ENCODE measurements around the gene SNTG2. TPM values are rescaled to one million over a fixed set of nuclear protein-coding genes. Genes with fewer than 3 reads are reported as not detected.
"Not testable (repeated sequence)": the region's sequence is repeated elsewhere in the genome, so short reads cannot be mapped to it uniquely, and the experiment has no call there.

The SNTG2 gene
- 1.0 TPM for total RNA-seq
- long read RNA-seq, partial matches to known transcripts: 0 of 3 reads
- long read RNA-seq, other reads (novel, unspliced or antisense): 3 of 3 reads

DNA sequence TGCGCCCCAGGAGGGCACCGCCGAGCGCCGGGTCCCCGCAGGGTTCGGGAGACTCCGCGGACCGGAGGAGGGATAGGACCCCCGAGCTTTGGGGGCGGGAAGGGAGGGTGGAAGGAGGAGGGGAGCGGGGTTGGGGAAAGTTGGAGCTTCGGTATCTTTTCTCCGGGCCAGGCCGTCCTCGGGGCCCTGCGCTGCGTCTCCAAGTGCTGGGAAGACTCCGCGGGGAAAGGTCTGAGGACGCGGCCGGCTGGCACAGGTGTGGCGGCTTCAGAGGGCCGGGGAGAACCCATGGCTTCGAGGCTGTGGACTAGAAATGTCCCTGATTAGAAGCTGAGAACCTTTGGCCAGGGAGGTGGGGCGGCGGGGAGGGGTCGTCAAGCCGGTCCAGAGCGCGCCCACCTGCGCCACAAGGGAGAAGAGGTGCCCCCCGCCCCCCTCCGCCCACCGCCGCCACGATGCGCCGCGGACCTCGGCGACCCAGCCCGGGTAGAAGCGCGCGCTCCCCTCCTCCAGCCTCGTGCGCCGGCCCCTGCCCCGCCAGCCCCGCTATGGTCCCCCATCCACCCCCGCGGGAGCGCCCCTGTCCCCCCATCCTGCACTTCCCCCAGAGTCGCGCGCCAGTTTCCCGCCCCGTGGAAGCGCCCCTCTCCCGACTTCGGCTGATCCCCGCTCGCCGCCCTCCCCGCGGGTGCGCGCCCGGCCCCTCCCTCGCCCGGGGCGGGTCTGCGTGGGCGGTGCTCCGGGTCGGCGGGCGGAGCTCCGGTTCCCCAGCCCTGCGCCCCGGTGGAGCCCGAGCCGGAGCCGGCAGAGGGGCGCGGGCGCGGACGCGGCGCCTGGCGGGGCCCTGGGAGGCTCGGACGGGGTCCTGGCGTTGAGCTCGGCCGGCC lies at the start of gene SNTG2:
Gene SNTG2, plus strand, starts transcription at position 770 of the 887 bp plus-strand sequence. CDS start 148 bp downstream, outside the sequence.
- DNase-seq (ENCODE audit: low spot score): no peak
- intact Hi-C loops (cut with DNase I): no loop called here

- no peak for DNase-seq (ENCODE audit: low spot score)
- intact Hi-C loops (cut with DNase I): no loop called here
These were observed 48.1 kb upstream of the SNTG2 start for GRCh38 chr2:902584-902983.

- no peak for DNase-seq (ENCODE audit: low spot score)
- intact Hi-C loops (cut with DNase I): no loop called here
These were observed 47.3 kb upstream of the SNTG2 start for GRCh38 chr2:903223-903900.

DNA sequence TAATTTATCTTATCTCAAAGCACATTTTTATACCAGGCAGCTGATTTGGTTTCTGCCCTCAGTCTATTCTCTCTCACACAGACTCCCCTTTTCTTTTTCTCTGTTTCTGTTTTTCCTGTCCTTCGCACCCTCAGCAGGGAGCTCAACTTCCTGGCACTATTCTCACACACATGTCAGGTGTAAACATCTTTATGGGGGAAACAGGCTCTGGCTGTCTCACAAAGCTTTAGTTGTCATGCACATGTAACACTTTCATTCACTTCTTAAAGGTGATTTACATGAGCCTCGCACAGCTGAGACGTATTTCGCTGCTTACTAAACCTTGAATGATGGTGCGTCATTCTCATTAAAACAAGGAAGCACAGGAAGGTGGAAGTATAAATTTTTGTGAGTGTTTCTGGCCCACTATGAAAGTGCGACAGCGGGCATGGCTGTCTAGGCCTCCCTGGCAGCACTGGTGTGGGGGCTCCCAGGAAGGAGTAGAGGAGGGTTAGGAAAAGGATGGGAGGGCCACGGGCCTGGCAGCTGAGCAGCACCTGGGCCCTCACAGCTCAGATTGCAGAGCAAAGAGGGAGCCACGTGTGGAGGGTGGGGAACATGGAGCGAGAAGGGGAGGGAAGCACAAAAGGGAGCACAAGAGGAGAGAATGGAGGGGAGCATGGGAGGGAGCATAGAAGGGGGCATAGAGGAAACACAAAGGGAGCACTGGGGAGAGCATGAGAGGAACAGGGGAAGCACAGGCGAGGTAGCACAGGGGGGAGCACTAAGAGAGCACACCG lies 46.2 kb upstream of the SNTG2 start:
- DNase-seq (ENCODE audit: low spot score): no peak
- intact Hi-C loops (cut with DNase I): no loop called here

GRCh38 chr2:905091-905832 lies 45.4 kb upstream of the SNTG2 start:
- intact Hi-C loops (cut with DNase I): no loop called here
- DNase-seq (ENCODE audit: low spot score): no peak

- intact Hi-C loops (cut with DNase I): no loop called here
- DNase-seq (ENCODE audit: low spot score): no peak
These were observed 44.9 kb upstream of the SNTG2 start for GRCh38 chr2:905833-906140.

GRCh38 chr2:907706-908105 lies 42.9 kb upstream of the SNTG2 start:
- DNase-seq (ENCODE audit: low spot score): no peak
- intact Hi-C loops (cut with DNase I): no loop called here

GRCh38 chr2:908568-908967 lies 42.1 kb upstream of the SNTG2 start:
- intact Hi-C loops (cut with DNase I): no loop called here
- DNase-seq (ENCODE audit: low spot score): no peak

GRCh38 chr2:909764-910379 lies 40.8 kb upstream of the SNTG2 start:
- intact Hi-C loops (cut with DNase I); DNase-seq (ENCODE audit: low spot score): not testable (repeated sequence)

DNA sequence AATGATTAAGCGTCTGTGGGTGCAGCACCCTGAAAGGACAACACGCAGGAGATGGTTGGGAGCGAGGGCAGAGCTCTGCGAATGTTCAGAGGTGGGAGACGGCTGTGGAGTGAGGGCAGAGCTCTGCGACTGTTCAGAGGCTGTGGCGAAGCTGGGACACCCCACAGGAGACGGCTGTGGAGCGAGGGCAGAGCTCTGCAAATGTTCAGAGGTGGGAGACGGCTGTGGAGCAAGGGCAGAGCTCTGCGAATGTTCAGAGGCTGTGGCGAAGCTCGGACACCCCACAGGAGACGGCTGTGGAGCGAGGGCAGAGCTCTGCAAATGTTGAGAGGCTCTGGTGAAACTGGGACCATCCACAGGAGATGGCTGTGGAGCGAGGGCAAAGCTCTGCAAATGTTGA lies 40.0 kb upstream of the SNTG2 start:
- DNase-seq (ENCODE audit: low spot score): no peak
- intact Hi-C loops (cut with DNase I): no loop called here

DNA sequence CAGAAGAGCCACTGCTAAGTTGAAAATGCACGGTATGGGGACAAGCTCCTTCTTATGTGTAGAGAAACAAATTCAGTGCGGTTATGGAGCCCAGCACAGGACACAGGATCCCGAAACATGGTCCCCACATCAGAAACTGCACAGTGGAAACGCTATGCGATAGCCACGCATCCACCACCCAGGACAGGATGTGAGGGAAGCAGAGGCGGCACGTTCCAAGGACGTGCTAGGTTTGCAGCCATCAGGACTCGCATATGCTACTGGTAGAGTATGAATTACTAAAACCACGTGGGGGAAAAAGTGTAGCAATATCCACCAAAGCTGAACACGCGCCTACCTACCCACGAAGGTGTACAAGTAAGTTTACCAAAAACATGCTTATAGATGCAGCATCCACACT lies 34.7 kb upstream of the SNTG2 start:
- DNase-seq (ENCODE audit: low spot score): no peak
- intact Hi-C loops (cut with DNase I): no loop called here

GRCh38 chr2:916935-917334 lies 33.7 kb upstream of the SNTG2 start:
- intact Hi-C loops (cut with DNase I): no loop called here
- no peak for DNase-seq (ENCODE audit: low spot score)

GRCh38 chr2:919672-920071 lies 31.0 kb upstream of the SNTG2 start:
- no peak for DNase-seq (ENCODE audit: low spot score)
- intact Hi-C loops (cut with DNase I): no loop called here

GRCh38 chr2:920573-920972 lies 30.1 kb upstream of the SNTG2 start:
- no peak for DNase-seq (ENCODE audit: low spot score)
- intact Hi-C loops (cut with DNase I): no loop called here

DNA sequence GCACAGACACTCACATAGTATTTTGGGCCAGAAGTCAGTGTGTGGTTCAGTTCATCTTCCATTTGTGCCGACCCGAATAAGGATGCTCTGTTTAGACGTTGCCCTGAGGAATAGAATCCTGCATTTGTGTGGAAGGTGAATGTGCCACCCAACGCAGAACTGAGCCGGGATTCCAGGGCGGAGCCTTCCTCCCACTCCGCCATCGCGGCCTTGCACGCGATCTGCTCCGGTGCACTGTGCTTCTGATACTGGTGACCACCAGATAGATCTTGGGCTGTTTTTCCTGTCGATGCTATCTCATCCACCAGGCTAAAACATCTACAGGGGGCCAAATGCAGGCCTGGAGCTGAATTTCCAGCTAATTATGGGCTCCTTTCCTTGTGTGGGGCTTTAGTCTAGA lies 29.6 kb upstream of the SNTG2 start:
- intact Hi-C loops (cut with DNase I): no loop called here
- no peak for DNase-seq (ENCODE audit: low spot score)

GRCh38 chr2:922185-922584 lies 28.5 kb upstream of the SNTG2 start:
- no peak for DNase-seq (ENCODE audit: low spot score)
- intact Hi-C loops (cut with DNase I): no loop called here

DNA sequence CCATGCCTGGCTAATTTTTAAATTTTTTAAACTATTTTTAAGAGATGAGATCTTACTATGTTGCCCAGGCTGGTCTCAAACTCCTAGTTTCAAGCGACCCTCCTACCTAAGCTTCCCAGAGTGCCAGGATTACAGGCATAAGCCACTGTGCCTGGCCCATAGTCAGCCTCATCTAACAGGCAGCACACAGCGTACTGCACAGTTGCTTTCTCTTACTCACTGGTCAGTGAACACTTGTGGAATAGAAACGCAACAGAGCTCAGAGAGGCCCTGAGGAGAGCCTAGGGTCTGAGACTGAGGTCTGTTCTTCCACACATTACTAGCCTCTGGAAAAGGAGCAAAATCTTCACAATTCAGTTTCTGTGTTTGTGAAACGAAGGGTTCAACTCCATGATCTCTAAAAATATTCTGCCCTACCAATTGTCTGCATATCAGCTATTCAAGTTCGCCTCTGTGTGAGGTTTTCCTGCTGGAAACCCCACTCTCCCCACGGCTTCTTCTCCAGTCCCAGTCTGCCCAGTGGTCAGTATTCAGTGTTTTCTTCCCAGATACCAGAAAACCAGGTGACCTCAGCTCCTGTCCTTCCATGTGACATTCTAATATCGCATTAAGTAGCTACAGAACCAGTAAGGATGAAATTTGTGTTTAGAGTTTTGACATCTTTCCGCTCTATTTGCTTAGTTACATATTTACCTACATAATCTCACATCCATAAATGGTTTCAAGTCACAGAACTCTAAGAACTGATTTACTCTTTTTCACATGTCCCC lies 26.6 kb upstream of the SNTG2 start:
- intact Hi-C loops (cut with DNase I): no loop called here
- DNase-seq (ENCODE audit: low spot score): no peak

DNA sequence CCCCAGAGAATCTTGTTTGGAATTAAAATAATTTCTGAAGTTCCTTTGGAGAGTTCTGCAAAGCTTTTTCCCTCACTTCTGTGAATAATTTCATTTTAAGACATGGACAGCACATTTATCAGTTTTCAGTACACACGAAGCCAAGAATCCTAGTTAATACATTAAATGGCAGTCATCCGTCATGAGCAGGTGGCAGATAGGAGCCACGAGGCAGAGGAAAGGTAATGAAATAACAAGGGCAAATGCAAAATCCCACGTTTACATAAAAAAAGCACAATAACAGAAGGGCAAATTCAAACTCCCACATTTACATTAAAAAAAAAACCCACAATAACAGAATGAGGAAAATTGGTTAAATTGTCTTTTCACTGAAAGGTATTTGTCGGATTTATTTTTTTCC lies 25.9 kb upstream of the SNTG2 start:
- no peak for DNase-seq (ENCODE audit: low spot score)
- intact Hi-C loops (cut with DNase I): no loop called here

GRCh38 chr2:925309-925708 lies 25.3 kb upstream of the SNTG2 start:
- no peak for DNase-seq (ENCODE audit: low spot score)
- intact Hi-C loops (cut with DNase I): no loop called here

All from cardiac septum (tissue), 1 donor.